Adipose tissue (tissue), 3 donors: Measurements from ENCODE around the gene SCAP. TPM values are rescaled to one million over a fixed set of nuclear protein-coding genes. Genes with fewer than 3 reads are reported as not detected.

Experiments
- H3K27ac ChIP-seq: one replicate; pipeline ENCODE4 v1.5.1; 2013; ENCODE audit warnings: low read depth, low read length
- WGBS, 3 donors: extraction: QIAGEN DNeasy Blood & Tissue Kit; methylation state at CpG; one replicate each; pipeline ENCODE4 v1.1.7; 2013; 5-methylcytosine and 5-hydroxymethylcytosine counted together
- polyA plus RNA-seq, 3 donors: library from polyadenylated mRNA; stranded (reverse); fragments of 200-250 nt; gene quantifications; one replicate each; pipeline ENCODE4 v1.2.3, GENCODE V29; 2013
- donor health status: healthy with polysubstance abuse.
- donor health status: Bipolar disorder and iron deficiency.
- donor health status: healthy.

SCAP gene
- polyA plus RNA-seq, 3 donors: 26.4 to 46.5 (median 29.1) TPM

GRCh38 chr3:47408839-47409229 lies 66.9 kb downstream of the SCAP start:
- WGBS, 3 donors: 90 to 94% (median 92%) methylated on average over 15 of the region's 15 CpGs
- H3K27ac ChIP-seq: no peak overlapping the region

GRCh38 chr3:47407896-47408838 lies 67.6 kb downstream of the SCAP start:
- WGBS, 3 donors: 88 to 92% (median 91%) methylated on average over 18 of the region's 18 CpGs

GRCh38 chr3:47407237-47407636 lies 68.5 kb downstream of the SCAP start:
- 90 to 94% (median 93%) methylated on average over 7 of the region's 7 CpGs for WGBS, 3 donors
- H3K27ac ChIP-seq: no peak overlapping the region

More at GRCh38 chr3:47407896-47408838, 67.6 kb downstream of the SCAP start:
- H3K27ac ChIP-seq: no peak overlapping the region

GRCh38 chr3:47406762-47407149 lies 69.0 kb downstream of the SCAP start:
- 86 to 88% (median 88%) methylated on average over 8 to 9 of the region's 9 CpGs for WGBS, 3 donors
- no peak overlapping the region for H3K27ac ChIP-seq

- no peak overlapping the region for H3K27ac ChIP-seq
- WGBS, 3 donors: 81 to 95% (median 86%) methylated on average over 30 to 31 of the region's 31 CpGs
These were observed 69.7 kb downstream of the SCAP start for GRCh38 chr3:47405820-47406761.

- no peak overlapping the region for H3K27ac ChIP-seq
- 59 to 71% (median 64%) methylated on average over 9 of the region's 9 CpGs for WGBS, 3 donors
These were observed 70.6 kb downstream of the SCAP start for GRCh38 chr3:47404955-47405790.

- H3K27ac ChIP-seq: no peak overlapping the region
- 76 to 84% (median 82%) methylated on average over 12 to 13 of the region's 13 CpGs for WGBS, 3 donors
These were observed 71.3 kb downstream of the SCAP start for GRCh38 chr3:47404431-47404876.

- H3K27ac ChIP-seq: no peak overlapping the region
- WGBS, 3 donors: 88 to 90% (median 90%) methylated on average over 9 of the region's 9 CpGs
These were observed 76.0 kb downstream of the SCAP start for GRCh38 chr3:47399531-47400270.

- 85 to 89% (median 88%) methylated on average over 1 of the region's 1 CpG for WGBS, 3 donors
- no peak overlapping the region for H3K27ac ChIP-seq
These were observed 76.7 kb downstream of the SCAP start for GRCh38 chr3:47399016-47399415.

- H3K27ac ChIP-seq: no peak overlapping the region
- 68 to 87% (median 80%) methylated on average over 7 of the region's 7 CpGs for WGBS, 3 donors
These were observed 77.5 kb downstream of the SCAP start for GRCh38 chr3:47398228-47398627.

- WGBS, 3 donors: 53 to 69% (median 61%) methylated on average over 3 of the region's 3 CpGs
- H3K27ac ChIP-seq: no peak overlapping the region
These were observed 80.9 kb downstream of the SCAP start for GRCh38 chr3:47394881-47395280.

- WGBS, 3 donors: 29 to 70% (median 55%) methylated on average over 8 of the region's 8 CpGs
- no peak overlapping the region for H3K27ac ChIP-seq
These were observed 81.4 kb downstream of the SCAP start for GRCh38 chr3:47394140-47394870.

GRCh38 chr3:47392933-47393332 lies 82.8 kb downstream of the SCAP start:
- H3K27ac ChIP-seq: no peak overlapping the region
- WGBS, 3 donors: 94 to 98% (median 96%) methylated on average over 3 of the region's 3 CpGs

- H3K27ac ChIP-seq: no peak overlapping the region
- WGBS, 3 donors: 72 to 76% (median 74%) methylated on average over 2 of the region's 2 CpGs
These were observed 89.9 kb downstream of the SCAP start for GRCh38 chr3:47385796-47386195.

- H3K27ac ChIP-seq: no peak overlapping the region
- WGBS, 3 donors: 76 to 91% (median 82%) methylated on average over 4 of the region's 4 CpGs
These were observed 90.7 kb downstream of the SCAP start for GRCh38 chr3:47385007-47385406.

- no peak overlapping the region for H3K27ac ChIP-seq
- 55 to 89% (median 87%) methylated on average over 3 to 4 of the region's 4 CpGs for WGBS, 3 donors
These were observed 91.3 kb downstream of the SCAP start for GRCh38 chr3:47384425-47384824.
